Stomach (tissue), 9 donors: Measurements from ENCODE around the gene TRMT1. TPM values are rescaled to one million over a fixed set of nuclear protein-coding genes. Genes with fewer than 3 reads are reported as not detected.

Experiments
- DNase-seq, 2 donors: peaks; one replicate each; pipeline versions ENCODE4 v3.0.0 to v3.0.0-alpha.2; 2013 to 2019
- H3K27ac ChIP-seq, 5 donors: fragments of 200-600 bp in 4 of 5; sonication (generic) in 4 of 5; one replicate each; pipeline ENCODE4 v1.5.1; 2013 to 2019; ENCODE audit warnings: mild to moderate bottlenecking in 1 of 5, moderate library complexity in 1 of 5
- H3K27me3 ChIP-seq, 3 donors: fragments of 200-600 bp; sonication (generic); one replicate each; pipeline ENCODE4 v1.5.1; 2017 to 2019; ENCODE audit warnings: mixed run types in 1 of 3
- H3K36me3 ChIP-seq, 4 donors: fragments of 200-600 bp; sonication (generic); 1 replicate in 3 of 4; 2 replicates in 1 of 4; pipeline ENCODE4 v1.5.1; 2016 to 2019
- H3K4me1 ChIP-seq, 4 donors: fragments of 200-600 bp; sonication (generic); one replicate each; pipeline ENCODE4 v1.5.1; 2016 to 2019
- H3K4me3 ChIP-seq, 4 donors: fragments of 200-600 bp; sonication (generic) in 3 of 4; one replicate each; pipeline ENCODE4 v1.5.1; 2016 to 2019; ENCODE audit warnings: mild to moderate bottlenecking in 1 of 4
- H3K9me3 ChIP-seq, 4 donors: fragments of 200-600 bp; sonication (generic); one replicate each; pipeline ENCODE4 v1.5.1; 2016 to 2019
- EP300 ChIP-seq: sonication (generic); formaldehyde crosslinking; IDR thresholded peaks from one replicate; pipeline ENCODE4 v1.6.1; 2017; ENCODE audit warnings: antibody characterized with exemption
- POLR2A ChIP-seq, 4 donors: fragments of 450-650 bp; IDR thresholded peaks; one replicate each; pipeline ENCODE4 v1.6.1; 2016; ENCODE audit warnings: antibody characterized with exemption in 4 of 4, control low read depth in 2 of 4, mild to moderate bottlenecking in 1 of 4, moderate library complexity in 1 of 4
- POLR2AphosphoS5 ChIP-seq, 3 donors: sonication (generic); formaldehyde crosslinking; IDR thresholded peaks; one replicate each; pipeline ENCODE4 v1.6.1; 2016; ENCODE audit warnings: antibody characterized with exemption in 3 of 3
- WGBS, 5 donors: extraction: QIAGEN DNeasy Blood & Tissue Kit in 3 of 5; methylation state at CpG; one replicate each; pipeline versions ENCODE4 v1.1.5 to v1.1.7; 2013 to 2018; 5-methylcytosine and 5-hydroxymethylcytosine counted together
- intact Hi-C: fragments of 100-400 bp; cut with DNase I; formaldehyde crosslinking; loops from one replicate; pipeline ENCODE4 v1.15.1; 2023; ENCODE audit warnings: low total_unique reads
- polyA plus RNA-seq, 3 donors: library from polyadenylated mRNA; stranded (reverse); fragments of 200-250 nt; gene quantifications; one replicate each; pipeline ENCODE4 v1.2.3, GENCODE V29; 2013
- total RNA-seq, 5 donors: library from RNA; depleted of rRNA; stranded (reverse); fragments of >200 nt; gene quantifications; one replicate each; pipeline versions ENCODE4 v1.1.0 to v1.2.3, GENCODE V29; 2014 to 2016
- TF ChIP-seq, protein P1 (sequence below), 7 experiments: fragments of 450-650 bp in 4 of 7; fragments of 200-600 bp in 3 of 7; sonication (generic) in 3 of 7; IDR thresholded peaks; one replicate each; pipeline ENCODE4 v1.5.1; 2016 to 2019; ENCODE audit warnings: antibody characterized with exemption in 7 of 7, control low read depth in 2 of 7, mild to moderate bottlenecking in 1 of 7
- donor health status: healthy with polysubstance abuse.
- donor health status: Bipolar disorder and iron deficiency.
- donor health status: healthy.

TRMT1 gene
- total and polyA plus RNA-seq, 8 donors: 29.6 to 373 (median 58.6) TPM

DNA sequence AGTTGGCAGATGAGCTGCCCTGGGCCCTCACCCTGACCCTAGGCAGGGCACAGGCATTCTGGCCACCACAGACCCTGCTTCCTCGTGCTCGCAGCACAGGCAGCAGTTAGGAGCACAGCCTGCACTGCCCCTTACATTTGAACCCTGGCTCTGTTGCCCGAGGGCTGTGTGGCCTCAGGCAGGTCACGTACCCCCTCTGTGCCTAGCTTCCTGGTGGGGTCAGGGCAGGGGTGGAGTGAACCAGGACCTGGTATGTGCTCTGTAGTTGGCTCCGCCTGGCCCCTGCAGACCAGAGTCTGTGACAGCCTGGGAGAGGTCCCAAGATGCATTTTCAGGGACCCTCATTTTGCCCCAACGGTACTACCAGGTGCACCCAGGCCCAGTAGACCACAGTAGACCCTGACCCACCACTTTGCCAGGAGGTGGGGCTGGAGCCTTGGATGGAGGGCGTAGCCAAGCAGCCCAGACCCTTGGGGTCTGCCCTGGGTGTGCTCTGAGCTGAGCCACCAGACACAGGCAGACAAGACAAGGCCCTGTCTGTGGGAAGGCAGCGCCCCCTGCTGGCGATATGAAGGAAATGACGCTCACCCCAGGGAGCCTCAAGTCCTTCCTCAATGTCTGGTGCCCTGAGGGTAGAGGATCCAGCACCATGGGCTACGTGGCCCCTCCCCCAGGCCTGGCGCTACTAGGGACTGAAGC, 23.0 kb downstream of the TRMT1 start:
- 19 to 48% (median 44%) methylated on average over 3 to 12 of the region's 12 CpGs for WGBS, 5 donors
- Histone ChIP-seq H3K36me3 (peaks cover 0 to 38% (median 33%) of the 10 kb centered on the region in 4 donors), H3K4me1 (peaks cover 60 to 89% (median 76%) of the 10 kb centered on the region in 4 donors), H3K27ac (peak overlapping the region in 4 of 5 donors; percentile 51 to 90 (median 74)), H3K4me3 (no peak overlapping the region), H3K27me3 (peaks cover 0 to 6% (median 0%) of the 10 kb centered on the region in 3 donors), H3K9me3 (no peaks in the 10 kb centered on the region)
- intact Hi-C loops: no loop called here
- TF ChIP-seq EP300 (no peak), POLR2A (IDR thresholded peaks at IDR 0.05) (no peak), POLR2AphosphoS5 (IDR thresholded peaks at IDR 0.05) (peak in 1 of 3 donors; percentile 53)
- TF ChIP-seq, protein P1, sequence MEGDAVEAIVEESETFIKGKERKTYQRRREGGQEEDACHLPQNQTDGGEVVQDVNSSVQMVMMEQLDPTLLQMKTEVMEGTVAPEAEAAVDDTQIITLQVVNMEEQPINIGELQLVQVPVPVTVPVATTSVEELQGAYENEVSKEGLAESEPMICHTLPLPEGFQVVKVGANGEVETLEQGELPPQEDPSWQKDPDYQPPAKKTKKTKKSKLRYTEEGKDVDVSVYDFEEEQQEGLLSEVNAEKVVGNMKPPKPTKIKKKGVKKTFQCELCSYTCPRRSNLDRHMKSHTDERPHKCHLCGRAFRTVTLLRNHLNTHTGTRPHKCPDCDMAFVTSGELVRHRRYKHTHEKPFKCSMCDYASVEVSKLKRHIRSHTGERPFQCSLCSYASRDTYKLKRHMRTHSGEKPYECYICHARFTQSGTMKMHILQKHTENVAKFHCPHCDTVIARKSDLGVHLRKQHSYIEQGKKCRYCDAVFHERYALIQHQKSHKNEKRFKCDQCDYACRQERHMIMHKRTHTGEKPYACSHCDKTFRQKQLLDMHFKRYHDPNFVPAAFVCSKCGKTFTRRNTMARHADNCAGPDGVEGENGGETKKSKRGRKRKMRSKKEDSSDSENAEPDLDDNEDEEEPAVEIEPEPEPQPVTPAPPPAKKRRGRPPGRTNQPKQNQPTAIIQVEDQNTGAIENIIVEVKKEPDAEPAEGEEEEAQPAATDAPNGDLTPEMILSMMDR (IDR thresholded peaks at IDR 0.05): peak in 6 of 7 experiments; percentile 14 to 99 (median 95)
- DNase-seq: peak; percentile 83 to 94

DNA sequence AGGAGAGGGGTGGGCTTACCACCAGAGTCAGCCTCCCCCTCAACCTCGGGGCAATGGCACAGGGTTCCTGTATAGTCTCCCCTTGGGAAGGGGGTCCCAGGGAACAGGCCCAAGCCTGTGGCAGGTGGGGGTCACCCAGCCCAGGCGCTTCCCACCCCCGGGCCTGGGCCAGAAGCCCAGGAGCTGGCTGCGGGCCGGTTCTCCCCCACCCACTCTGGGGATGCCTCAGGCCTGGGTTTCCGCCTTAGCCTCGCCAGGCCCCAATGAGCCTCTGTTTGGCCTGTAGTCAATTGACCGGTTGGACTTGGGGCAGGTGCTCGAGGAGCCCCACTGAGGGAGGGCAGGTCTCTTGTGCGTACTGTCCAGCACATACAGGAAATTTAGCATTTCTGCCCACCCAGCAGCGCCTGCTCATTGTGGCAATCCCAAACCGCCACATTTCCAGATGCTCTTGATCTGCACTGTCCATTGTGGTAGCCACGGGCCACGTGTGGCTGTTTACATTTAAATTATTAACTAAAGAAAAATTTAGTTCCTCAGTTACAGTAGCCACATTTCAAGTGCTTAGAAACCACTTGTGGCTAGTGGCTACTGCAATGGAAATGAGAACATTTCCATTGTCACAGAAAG, 23.8 kb downstream of the TRMT1 start:
- DNase-seq: no peak
- peaks cover 0 to 47% (median 42%) of the 10 kb centered on the region in 4 donors for H3K36me3 ChIP-seq
- H3K27ac ChIP-seq: peak overlapping the region in 4 of 5 donors; percentile 51 to 90 (median 74)
- intact Hi-C loops: no loop called here
- H3K9me3 ChIP-seq: no peaks in the 10 kb centered on the region
- WGBS, 5 donors: 41 to 63% (median 47%) methylated on average over 8 to 14 of the region's 14 CpGs
- TF ChIP-seq, protein P1 (IDR thresholded peaks at IDR 0.05): no peak
- TF ChIP-seq POLR2AphosphoS5 (IDR thresholded peaks at IDR 0.05) (no peak), POLR2A (IDR thresholded peaks at IDR 0.05) (no peak), EP300 (no peak)
- H3K4me3 ChIP-seq: no peak overlapping the region
- peaks cover 0 to 2% (median 0%) of the 10 kb centered on the region in 3 donors for H3K27me3 ChIP-seq
- peaks cover 52 to 81% (median 67%) of the 10 kb centered on the region in 4 donors for H3K4me1 ChIP-seq

DNA sequence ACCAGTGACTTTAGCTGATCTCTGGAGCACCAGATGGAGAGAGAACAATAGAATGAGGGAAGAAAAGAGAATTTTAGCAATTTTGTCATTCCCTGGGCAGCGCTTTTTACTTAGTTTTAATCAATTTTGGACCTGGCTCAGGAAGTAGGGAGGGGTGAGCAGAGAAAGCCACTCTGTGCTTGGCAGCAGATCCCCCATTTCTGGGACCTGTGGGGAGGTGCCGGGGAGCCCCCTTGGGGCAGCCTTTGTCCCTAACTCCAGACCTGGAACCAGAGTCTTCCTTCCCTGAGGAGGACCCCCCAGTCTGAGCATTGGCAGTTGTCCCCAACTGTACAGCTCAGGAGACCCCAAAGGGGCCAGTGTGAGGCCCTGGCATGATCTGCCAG, 24.4 kb downstream of the TRMT1 start:
- Histone ChIP-seq H3K27ac (peak overlapping the region in 4 of 5 donors; percentile 51 to 90 (median 74)), H3K9me3 (no peaks in the 10 kb centered on the region), H3K36me3 (peaks cover 0 to 52% (median 47%) of the 10 kb centered on the region in 4 donors), H3K4me3 (no peak overlapping the region), H3K4me1 (peaks cover 47 to 75% (median 62%) of the 10 kb centered on the region in 4 donors), H3K27me3 (no peaks in the 10 kb centered on the region)
- WGBS, 5 donors: 61 to 88% (median 77%) methylated on average over 2 of the region's 2 CpGs
- intact Hi-C loops: no loop called here
- DNase-seq: no peak
- TF ChIP-seq POLR2AphosphoS5 (IDR thresholded peaks at IDR 0.05): no peak
- TF ChIP-seq, protein P1 (IDR thresholded peaks at IDR 0.05): no peak
- no peak for TF ChIP-seq POLR2A (IDR thresholded peaks at IDR 0.05)
- no peak for TF ChIP-seq EP300

DNA sequence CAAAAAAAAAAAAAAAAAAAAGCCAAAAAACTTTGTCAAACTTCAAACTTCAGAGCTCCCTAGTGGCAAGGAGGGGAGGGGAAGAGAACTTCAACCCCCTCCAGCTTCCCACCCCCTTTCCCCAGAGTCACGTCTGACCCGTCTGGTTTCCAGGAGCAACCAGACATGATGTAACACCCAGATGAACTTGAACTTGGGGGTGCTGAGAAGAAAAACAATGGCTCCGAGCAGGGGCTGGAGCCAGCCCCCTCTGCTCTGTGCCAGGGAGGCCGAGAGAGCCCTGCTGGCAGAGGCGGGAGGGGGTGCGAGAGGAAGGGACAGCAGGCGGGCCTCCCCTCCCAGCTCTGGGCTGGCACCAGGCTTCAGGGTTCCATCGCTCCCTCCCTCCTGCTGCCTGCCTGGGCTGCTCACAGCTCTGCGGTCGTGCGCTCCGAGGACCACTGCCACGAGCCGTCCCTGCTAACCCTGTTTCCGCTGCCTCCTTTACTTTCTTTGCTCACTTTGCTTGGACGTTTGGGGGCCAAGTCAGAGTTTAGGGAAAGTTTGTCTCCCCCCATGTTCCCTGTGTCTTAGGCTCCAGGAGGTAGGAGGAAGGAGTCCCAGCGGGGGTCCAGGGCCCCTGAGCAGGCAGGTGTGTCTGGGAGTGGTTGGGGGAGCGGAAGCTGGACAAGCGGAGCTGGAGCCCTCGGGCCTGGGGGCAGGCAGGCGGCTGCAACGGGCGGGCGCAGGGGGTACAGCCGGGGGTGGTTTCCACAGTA, 25.0 kb downstream of the TRMT1 start:
- Histone ChIP-seq H3K36me3 (peaks cover 0 to 58% (median 53%) of the 10 kb centered on the region in 4 donors), H3K4me1 (peaks cover 44 to 72% (median 60%) of the 10 kb centered on the region in 4 donors), H3K4me3 (no peak overlapping the region), H3K27me3 (no peaks in the 10 kb centered on the region), H3K27ac (peak overlapping the region; percentile 29 to 90 (median 61)), H3K9me3 (no peaks in the 10 kb centered on the region)
- intact Hi-C loops: no loop called here
- 51 to 67% (median 65%) methylated on average over 22 to 25 of the region's 25 CpGs for WGBS, 5 donors
- no peak for TF ChIP-seq POLR2AphosphoS5 (IDR thresholded peaks at IDR 0.05)
- TF ChIP-seq, protein P1 (IDR thresholded peaks at IDR 0.05): no peak
- no peak for TF ChIP-seq POLR2A (IDR thresholded peaks at IDR 0.05)
- TF ChIP-seq EP300: no peak
- DNase-seq: peak in 1 of 2 donors; percentile 92
